Inferior parietal cortex (tissue), 1 donor: Measurements from ENCODE around the gene SLC22A23.

Experiments
- DNase-seq: peaks from one replicate; pipeline ENCODE4 v3.0.0-alpha.2; 2016; ENCODE audit errors: extremely low spot score

SLC22A23 gene

GRCh38 chr6:3285049-3285639, 171.7 kb downstream of the SLC22A23 start:
- peak; percentile 22 for DNase-seq

- DNase-seq: no peak
Observed at GRCh38 chr6:3284436-3284876, 172.4 kb downstream of the SLC22A23 start.

- no peak for DNase-seq
Observed at GRCh38 chr6:3283641-3284435, 173.0 kb downstream of the SLC22A23 start.

GRCh38 chr6:3283241-3283640, 173.6 kb downstream of the SLC22A23 start:
- no peak for DNase-seq

- DNase-seq: no peak
Observed at GRCh38 chr6:3282476-3283236, 174.2 kb downstream of the SLC22A23 start.

- DNase-seq: peak; percentile 29
Observed at GRCh38 chr6:3281631-3282475, 175.0 kb downstream of the SLC22A23 start.

- DNase-seq: no peak
Observed at GRCh38 chr6:3280866-3281465, 175.9 kb downstream of the SLC22A23 start.

GRCh38 chr6:3280091-3280490, 176.8 kb downstream of the SLC22A23 start:
- DNase-seq: no peak

GRCh38 chr6:3278691-3279090, 178.2 kb downstream of the SLC22A23 start:
- DNase-seq: no peak

GRCh38 chr6:3277851-3278416, 178.9 kb downstream of the SLC22A23 start:
- DNase-seq: no peak

- no peak for DNase-seq
Observed at GRCh38 chr6:3277251-3277650, 179.6 kb downstream of the SLC22A23 start.

GRCh38 chr6:3276174-3277167, 180.4 kb downstream of the SLC22A23 start:
- DNase-seq: no peak

GRCh38 chr6:3273707-3274521, 182.9 kb downstream of the SLC22A23 start:
- DNase-seq: no peak

- DNase-seq: no peak
Observed at GRCh38 chr6:3272911-3273547, 183.8 kb downstream of the SLC22A23 start.

GRCh38 chr6:3271756-3272155, 185.1 kb downstream of the SLC22A23 start:
- DNase-seq: no peak

GRCh38 chr6:3270258-3270657, 186.6 kb downstream of the SLC22A23 start:
- DNase-seq: no peak

GRCh38 chr6:3269281-3269975, 187.4 kb downstream of the SLC22A23 start:
- no peak for DNase-seq

GRCh38 chr6:3268680-3269079, 188.2 kb downstream of the SLC22A23 start:
- DNase-seq: no peak
